Stimulated activated CD4-positive, alpha-beta T cell treated with anti-CD3 and anti-CD28 coated beads, TNF-alpha, amount 100 ng/mL, for 24 hours (primary cell): ENCODE results near the gene LONP2.
"Not testable (repeated sequence)": the region's sequence is repeated elsewhere in the genome, so short reads cannot be mapped to it uniquely, and the experiment has no call there.

Source experiments
- DNase-seq, 3 experiments: peaks; one replicate each; pipeline ENCODE4 v3.0.0-alpha.2; 2020; ENCODE audit warnings: low read depth in 3 of 3

The LONP2 gene

GRCh38 chr16:48235058-48235555 is 9.0 kb upstream of the LONP2 start:
- DNase-seq = no peak

GRCh38 chr16:48235556-48236136 is 8.5 kb upstream of the LONP2 start:
- DNase-seq = no peak

GRCh38 chr16:48236286-48236685 is 7.8 kb upstream of the LONP2 start:
- no peak for DNase-seq

GRCh38 chr16:48240147-48240546 is 4.0 kb upstream of the LONP2 start:
- not testable (repeated sequence) for DNase-seq

GRCh38 chr16:48244863-48245195 is 729 bp downstream of the LONP2 start:
- no peak for DNase-seq

- no peak for DNase-seq
Measured at GRCh38 chr16:48246066-48246465, 2.0 kb downstream of the LONP2 start.

- DNase-seq = no peak
Measured at GRCh38 chr16:48247311-48247710, 3.2 kb downstream of the LONP2 start, which contains the start of gene ABCC11. ABCC11 (minus strand) TSS chr16:48247539; CDS start chr16:48231921, 15,618 bp downstream.

- DNase-seq = no peak
Measured at GRCh38 chr16:48250520-48251278, 6.6 kb downstream of the LONP2 start.

- DNase-seq = no peak
Measured at GRCh38 chr16:48252013-48252412, 7.9 kb downstream of the LONP2 start.

- DNase-seq = no peak
Measured at GRCh38 chr16:48256579-48257177, 12.6 kb downstream of the LONP2 start.

GRCh38 chr16:48261569-48261968 is 17.5 kb downstream of the LONP2 start:
- no peak for DNase-seq

GRCh38 chr16:48262631-48263030 is 18.5 kb downstream of the LONP2 start:
- no peak for DNase-seq

GRCh38 chr16:48269011-48269410 is 24.9 kb downstream of the LONP2 start:
- DNase-seq = no peak

- no peak for DNase-seq
Measured at GRCh38 chr16:48271728-48272127, 27.6 kb downstream of the LONP2 start.

GRCh38 chr16:48272837-48273421 is 28.8 kb downstream of the LONP2 start:
- no peak for DNase-seq

- DNase-seq = no peak
Measured at GRCh38 chr16:48274476-48274875, 30.4 kb downstream of the LONP2 start.

- DNase-seq = no peak
Measured at GRCh38 chr16:48276102-48276501, 32.0 kb downstream of the LONP2 start.

GRCh38 chr16:48277158-48277557 is 33.1 kb downstream of the LONP2 start:
- DNase-seq = no peak

GRCh38 chr16:48279199-48279598 is 35.1 kb downstream of the LONP2 start:
- DNase-seq = no peak

- no peak for DNase-seq
Measured at GRCh38 chr16:48280546-48280945, 36.4 kb downstream of the LONP2 start.

GRCh38 chr16:48282636-48283263 is 38.6 kb downstream of the LONP2 start:
- DNase-seq = no peak

- DNase-seq = no peak
Measured at GRCh38 chr16:48284772-48285409, 40.8 kb downstream of the LONP2 start.
